HPDE6-E6E7 (cell line): ENCODE data around the gene PPL.
A peak's percentile ranks its signal among the peaks of the same experiment; 100 is the strongest.
"Not testable (repeated sequence)": the region's sequence is repeated elsewhere in the genome, so short reads cannot be mapped to it uniquely, and the experiment has no call there.

Experiments
- DNase-seq: peaks from one replicate; pipeline ENCODE4 v3.0.0; 2011; ENCODE audit warnings: missing footprints; ENCODE audit errors: extremely low spot score

Gene PPL

GRCh38 chr16:4958510-4959438 is 21.8 kb upstream of the PPL start:
- no peak for DNase-seq

GRCh38 chr16:4957720-4958509 is 21.0 kb upstream of the PPL start, which contains the start of gene SEC14L5:
Gene SEC14L5 (plus strand): TSS chr16:4958330. CDS start chr16:4959324, 994 bp downstream.
- peak; percentile 94 for DNase-seq

GRCh38 chr16:4957420-4957719 is 20.4 kb upstream of the PPL start:
- no peak for DNase-seq

- DNase-seq: no peak
These were observed 17.8 kb upstream of the PPL start for GRCh38 chr16:4954714-4955113.

- not testable (repeated sequence) for DNase-seq
These were observed 14.6 kb upstream of the PPL start for GRCh38 chr16:4951583-4951982.

- DNase-seq: no peak
These were observed 13.0 kb upstream of the PPL start for GRCh38 chr16:4949986-4950385.

- DNase-seq: no peak
These were observed 12.2 kb upstream of the PPL start for GRCh38 chr16:4948903-4949766.

GRCh38 chr16:4947722-4948503 is 11.0 kb upstream of the PPL start:
- no peak for DNase-seq

- no peak for DNase-seq
These were observed 10.0 kb upstream of the PPL start for GRCh38 chr16:4946917-4947316.

GRCh38 chr16:4945560-4946502 is 8.9 kb upstream of the PPL start:
- no peak for DNase-seq

GRCh38 chr16:4944333-4945281 is 7.7 kb upstream of the PPL start:
- DNase-seq: peak; percentile 91

- DNase-seq: no peak
These were observed 5.5 kb upstream of the PPL start for GRCh38 chr16:4942481-4942880.

- no peak for DNase-seq
These were observed 3.8 kb upstream of the PPL start for GRCh38 chr16:4940719-4941118.

GRCh38 chr16:4938683-4939030 is 1.7 kb upstream of the PPL start:
- no peak for DNase-seq

GRCh38 chr16:4937782-4938682 is 1.1 kb upstream of the PPL start:
- DNase-seq: no peak

- no peak for DNase-seq
These were observed 562 bp downstream of the PPL start for GRCh38 chr16:4936181-4936990.

GRCh38 chr16:4935241-4935855 is 1.6 kb downstream of the PPL start:
- no peak for DNase-seq
